T-helper 17 cell (primary cell): Measurements from ENCODE around the gene GJB2. TPM values are rescaled to one million over a fixed set of nuclear protein-coding genes. Genes with fewer than 3 reads are reported as not detected.
A peak's percentile ranks its signal among the peaks of the same experiment; 100 is the strongest.

Source experiments
- ATAC-seq: fragments of 150-1000 bp; cut with Tn5 transposase; 2 replicates; pipeline ENCODE4 v1.10.0; 2021; ENCODE audit warnings: mild to moderate bottlenecking, moderate library complexity
- DNase-seq, 3 donors: peaks; one replicate each; pipeline versions ENCODE4 v3.0.0 to v3.0.0-alpha.2; 2020 to 2021
- H3K9me3 ChIP-seq: one replicate; pipeline ENCODE4 v1.7.0; 2013; ENCODE audit warnings: low read length, mild to moderate bottlenecking; ENCODE audit not compliant: control insufficient read depth, poor library complexity, severe bottlenecking
- H3K27ac Mint-ChIP-seq: one replicate; pipeline ENCODE4 v1.8.0; 2022; ENCODE audit warnings: mild to moderate bottlenecking, moderate library complexity, mixed read lengths
- H3K27me3 Mint-ChIP-seq: one replicate; pipeline ENCODE4 v1.8.0; 2022; ENCODE audit warnings: mixed read lengths
- H3K36me3 Mint-ChIP-seq: one replicate; pipeline ENCODE4 v1.8.0; 2022; ENCODE audit warnings: low read depth, mixed read lengths
- H3K4me1 Mint-ChIP-seq: one replicate; pipeline ENCODE4 v1.8.0; 2022; ENCODE audit warnings: mild to moderate bottlenecking, mixed read lengths
- H3K4me3 Mint-ChIP-seq: one replicate; pipeline ENCODE4 v1.8.0; 2022; ENCODE audit warnings: mild to moderate bottlenecking, moderate library complexity, mixed read lengths
- total RNA-seq, 4 donors: library from RNA in 2 of 4; stranded (reverse) in 2 of 4; gene quantifications; one replicate each; pipeline ENCODE4 v1.2.3 and lab custom pipeline; 2022 to 2026

The GJB2 gene
- not detected for total RNA-seq
- total RNA-seq (lab: John Stamatoyannopoulos, UW): 0 reads per million in 2 donors

- peaks cover 22% of the 10 kb centered on the region for H3K4me1 Mint-ChIP-seq
- peak; percentile 48 for ATAC-seq
- peaks cover 65% of the 10 kb centered on the region for H3K27me3 Mint-ChIP-seq
- H3K9me3 ChIP-seq: no peaks in the 10 kb centered on the region
- H3K27ac Mint-ChIP-seq: peak within 1 kb of the TSS; percentile 16
- DNase-seq: peak in 1 of 3 donors; percentile 25
- peaks cover 8% of the 10 kb centered on the region for H3K36me3 Mint-ChIP-seq
- H3K4me3 Mint-ChIP-seq: peak within 1 kb of the TSS; percentile 89
Observed at GRCh38 chr13:20192836-20193161, at the start of gene GJB2. TSS of gene GJB2 (minus strand) at chr13:20192938. CDS start at chr13:20189581, 3,357 bp downstream.

GRCh38 chr13:20241593-20241992 is 48.9 kb upstream of the GJB2 start:
- ATAC-seq (no peak), DNase-seq (no peak)
- H3K27me3 Mint-ChIP-seq: peaks cover 32% of the 10 kb centered on the region
- H3K4me1 Mint-ChIP-seq: peaks cover 3% of the 10 kb centered on the region
- peaks cover 4% of the 10 kb centered on the region for H3K36me3 Mint-ChIP-seq
- no peaks in the 10 kb centered on the region for H3K9me3 ChIP-seq
- no peak overlapping the region for H3K4me3 Mint-ChIP-seq
- H3K27ac Mint-ChIP-seq: no peak overlapping the region

DNA sequence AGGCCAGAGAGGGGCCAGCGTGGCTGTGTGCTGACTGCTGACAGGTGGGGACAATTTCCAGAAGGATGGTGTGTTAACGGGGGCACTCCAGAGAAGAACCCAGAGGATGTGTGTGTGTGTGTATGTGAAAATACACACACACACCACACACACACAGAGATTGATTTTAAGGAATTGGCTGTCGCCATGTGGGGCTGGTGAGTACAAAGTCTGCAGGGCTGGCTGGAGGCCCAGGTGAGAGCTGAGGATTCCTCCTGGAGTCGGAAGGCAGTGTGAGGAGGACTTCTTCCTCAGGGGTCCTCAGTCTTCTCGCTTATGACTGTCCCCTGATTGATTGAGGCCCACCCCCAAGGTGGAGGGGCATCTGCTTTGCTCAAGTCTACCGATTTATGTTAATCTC is 47.0 kb upstream of the GJB2 start:
- Mint-ChIP-seq H3K27me3 (peaks cover 34% of the 10 kb centered on the region), H3K27ac (no peak overlapping the region), H3K4me3 (no peak overlapping the region), H3K4me1 (peaks cover 3% of the 10 kb centered on the region), H3K36me3 (peaks cover 4% of the 10 kb centered on the region)
- DNase-seq: no peak
- H3K9me3 ChIP-seq: no peaks in the 10 kb centered on the region
- ATAC-seq: no peak

DNA sequence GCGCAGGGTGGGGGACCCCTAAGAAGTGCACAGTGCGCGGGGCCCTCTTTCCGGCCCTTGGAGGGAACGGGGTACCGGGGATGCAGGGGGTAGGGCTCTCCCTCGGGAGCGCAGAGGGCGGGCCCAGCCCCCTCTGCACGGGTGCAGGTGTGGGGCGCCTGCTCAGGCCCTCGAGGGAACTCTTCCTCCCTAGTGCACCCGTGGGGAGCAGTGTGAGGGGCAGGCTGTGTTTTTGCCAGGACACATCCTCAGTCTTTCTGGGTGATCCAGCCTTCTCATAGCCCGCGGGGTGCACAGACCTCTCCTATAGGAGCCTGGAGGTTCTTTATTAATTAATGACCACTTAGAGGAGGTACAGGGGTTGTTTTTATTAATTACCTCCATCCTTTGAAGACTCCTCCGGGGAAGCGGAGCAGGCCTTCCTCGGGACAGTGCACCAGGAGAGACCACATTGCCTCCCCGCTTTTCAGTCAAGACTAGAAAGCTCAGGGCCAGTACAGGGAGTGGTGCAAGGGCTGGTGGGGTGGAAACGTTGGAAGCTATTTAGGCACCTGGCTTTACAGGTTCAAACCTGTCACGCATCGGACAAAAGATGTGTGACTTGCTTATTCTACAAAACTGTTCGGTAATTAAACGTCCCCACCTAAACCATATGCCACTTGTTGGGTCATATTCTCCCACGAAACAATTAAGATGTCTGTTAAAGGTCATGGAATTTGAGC is 40.0 kb upstream of the GJB2 start:
- Mint-ChIP-seq H3K4me1 (peaks cover 10% of the 10 kb centered on the region), H3K36me3 (peaks cover 7% of the 10 kb centered on the region), H3K27ac (no peak overlapping the region), H3K27me3 (peaks cover 25% of the 10 kb centered on the region), H3K4me3 (peak overlapping the region; percentile 50)
- H3K9me3 ChIP-seq: no peaks in the 10 kb centered on the region
- ATAC-seq (peak; percentile 29), DNase-seq (no peak)

DNA sequence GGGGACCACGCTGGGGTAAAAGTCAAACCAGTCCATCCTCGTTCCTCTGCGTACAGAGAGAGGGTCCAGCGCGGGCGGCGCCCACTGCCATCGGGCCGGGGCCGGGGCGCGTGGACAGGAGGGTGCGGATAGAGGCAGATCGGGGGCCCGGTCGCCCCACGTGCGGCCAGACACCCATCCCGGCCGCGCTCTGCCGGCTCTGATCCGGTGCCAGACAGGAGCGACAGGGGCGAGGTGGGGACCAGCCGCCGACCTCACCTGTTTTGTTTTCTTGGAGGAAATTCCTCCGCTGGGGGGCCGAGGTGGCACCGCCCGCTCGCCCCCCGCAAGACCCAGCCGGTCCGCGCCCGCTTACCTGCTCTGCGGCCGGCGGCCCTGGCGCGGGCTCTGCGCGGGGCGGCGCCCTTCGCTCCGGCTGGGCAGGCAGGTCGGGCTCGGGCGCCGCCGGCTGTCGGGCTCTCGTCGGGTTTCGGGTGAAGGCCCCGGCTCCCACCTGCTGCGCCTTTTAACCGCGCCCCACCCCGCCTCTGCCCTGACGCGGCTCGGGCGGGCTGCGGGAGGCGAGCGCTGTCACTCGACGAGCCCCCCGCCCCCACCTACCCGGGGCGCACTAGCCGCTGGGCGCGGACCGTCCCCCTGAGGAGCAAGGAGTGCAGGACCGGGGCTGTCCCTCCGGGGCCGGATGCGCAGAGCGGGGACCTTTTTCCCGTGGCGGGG is 39.3 kb upstream of the GJB2 start, which contains the start of gene GJB6:
TSS of gene GJB6 (minus strand) at position 481 of the 717 bp plus-strand sequence. CDS start 8,839 bp downstream, outside the sequence.
- H3K9me3 ChIP-seq: no peaks in the 10 kb centered on the region
- peak within 1 kb of the TSS; percentile 65 for H3K27ac Mint-ChIP-seq
- H3K4me3 Mint-ChIP-seq: peak within 1 kb of the TSS; percentile 88
- DNase-seq (peak in 1 of 3 donors; percentile 14), ATAC-seq (peak; percentile 76)
- H3K27me3 Mint-ChIP-seq: peaks cover 25% of the 10 kb centered on the region
- H3K4me1 Mint-ChIP-seq: peaks cover 10% of the 10 kb centered on the region
- H3K36me3 Mint-ChIP-seq: peaks cover 3% of the 10 kb centered on the region

- no peaks in the 10 kb centered on the region for H3K9me3 ChIP-seq
- H3K36me3 Mint-ChIP-seq: peaks cover 3% of the 10 kb centered on the region
- H3K27ac Mint-ChIP-seq: peak overlapping the region; percentile 65
- H3K4me3 Mint-ChIP-seq: peak overlapping the region; percentile 88
- ATAC-seq: peak; percentile 35
- DNase-seq: no peak
- H3K4me1 Mint-ChIP-seq: peaks cover 10% of the 10 kb centered on the region
- H3K27me3 Mint-ChIP-seq: peaks cover 28% of the 10 kb centered on the region
Observed at GRCh38 chr13:20230913-20231838, 38.4 kb upstream of the GJB2 start.

GRCh38 chr13:20227730-20228129 is 35.0 kb upstream of the GJB2 start:
- Mint-ChIP-seq H3K27ac (no peak overlapping the region), H3K36me3 (peaks cover 1% of the 10 kb centered on the region), H3K27me3 (peaks cover 24% of the 10 kb centered on the region), H3K4me3 (no peak overlapping the region), H3K4me1 (peaks cover 7% of the 10 kb centered on the region)
- no peaks in the 10 kb centered on the region for H3K9me3 ChIP-seq
- ATAC-seq (no peak), DNase-seq (no peak)

GRCh38 chr13:20227288-20227687 is 34.5 kb upstream of the GJB2 start:
- DNase-seq: no peak
- Mint-ChIP-seq H3K4me1 (peaks cover 7% of the 10 kb centered on the region), H3K36me3 (peaks cover 2% of the 10 kb centered on the region), H3K27ac (no peak overlapping the region), H3K27me3 (peaks cover 26% of the 10 kb centered on the region), H3K4me3 (no peak overlapping the region)
- H3K9me3 ChIP-seq: no peaks in the 10 kb centered on the region
- ATAC-seq: no peak

DNA sequence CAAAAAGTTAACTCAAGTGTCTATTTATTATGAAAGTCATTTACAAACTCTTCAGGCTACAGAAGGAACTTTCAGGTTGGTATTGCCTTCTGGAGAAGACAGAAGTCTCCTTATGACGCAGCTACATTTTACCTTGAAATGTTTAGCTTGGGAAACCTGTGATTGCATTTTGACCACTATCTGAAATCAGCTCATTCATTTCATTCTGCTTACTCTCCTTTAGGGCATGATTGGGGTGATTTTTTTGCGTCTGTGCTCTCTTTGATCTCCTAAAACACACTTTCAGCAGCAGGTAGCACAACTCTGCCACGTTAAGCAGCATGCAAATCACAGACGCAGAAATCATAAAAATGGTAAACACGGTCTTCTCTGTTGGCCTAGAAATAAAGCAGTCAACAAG is 29.8 kb upstream of the GJB2 start:
- DNase-seq (no peak), ATAC-seq (no peak)
- no peaks in the 10 kb centered on the region for H3K9me3 ChIP-seq
- H3K4me3 Mint-ChIP-seq: no peak overlapping the region
- peaks cover 7% of the 10 kb centered on the region for H3K4me1 Mint-ChIP-seq
- peaks cover 24% of the 10 kb centered on the region for H3K27me3 Mint-ChIP-seq
- no peak overlapping the region for H3K27ac Mint-ChIP-seq
- peaks cover 2% of the 10 kb centered on the region for H3K36me3 Mint-ChIP-seq

DNA sequence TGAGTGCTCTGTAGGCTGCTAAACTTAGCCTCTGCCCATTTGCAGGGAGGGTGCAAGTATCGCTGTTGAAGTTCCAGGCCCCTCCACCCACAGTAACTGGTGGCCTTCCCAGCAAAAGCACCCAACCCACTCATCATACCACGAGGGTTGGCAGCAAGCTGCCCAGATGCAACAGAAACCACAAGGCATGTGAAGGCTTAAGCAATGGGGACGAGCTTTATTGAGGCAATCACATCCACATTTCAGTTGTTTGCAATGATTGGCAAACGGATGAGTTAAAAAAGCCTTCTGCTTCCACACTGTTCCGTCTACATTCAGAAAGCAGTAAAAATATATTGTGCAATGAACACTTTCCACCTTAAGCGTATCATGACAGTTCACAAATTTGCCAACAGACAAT is 29.0 kb upstream of the GJB2 start:
- Mint-ChIP-seq H3K36me3 (peaks cover 2% of the 10 kb centered on the region), H3K4me1 (peaks cover 7% of the 10 kb centered on the region), H3K27me3 (peaks cover 16% of the 10 kb centered on the region), H3K4me3 (no peak overlapping the region), H3K27ac (no peak overlapping the region)
- ATAC-seq: no peak
- DNase-seq: no peak
- H3K9me3 ChIP-seq: no peaks in the 10 kb centered on the region

GRCh38 chr13:20219577-20219976 is 26.8 kb upstream of the GJB2 start:
- H3K27ac Mint-ChIP-seq: peak overlapping the region; percentile 3
- H3K4me3 Mint-ChIP-seq: peak overlapping the region; percentile 25
- peaks cover 2% of the 10 kb centered on the region for H3K36me3 Mint-ChIP-seq
- peaks cover 7% of the 10 kb centered on the region for H3K4me1 Mint-ChIP-seq
- H3K9me3 ChIP-seq: no peaks in the 10 kb centered on the region
- peaks cover 8% of the 10 kb centered on the region for H3K27me3 Mint-ChIP-seq
- DNase-seq (no peak), ATAC-seq (no peak)

DNA sequence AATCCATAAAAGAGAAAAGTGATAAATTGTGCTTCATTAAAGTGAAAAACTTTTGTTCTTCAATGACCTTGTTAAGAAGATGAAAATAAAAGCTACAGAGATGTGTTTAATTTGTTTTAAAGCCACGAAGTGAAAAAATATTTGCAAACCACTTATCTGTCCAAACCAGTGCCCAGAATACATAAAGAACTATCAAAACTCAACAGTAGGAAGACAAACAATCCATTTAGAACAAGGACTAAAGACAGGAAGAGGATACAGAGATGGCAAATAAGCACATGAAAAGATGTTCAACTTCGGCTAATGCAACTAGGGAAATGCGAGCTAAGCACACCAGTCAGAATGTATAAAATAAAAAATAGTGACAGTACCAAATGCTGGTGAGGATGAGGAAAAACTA is 24.4 kb upstream of the GJB2 start:
- Mint-ChIP-seq H3K27me3 (no peaks in the 10 kb centered on the region), H3K4me3 (no peak overlapping the region), H3K4me1 (peaks cover 7% of the 10 kb centered on the region), H3K27ac (no peak overlapping the region), H3K36me3 (no peaks in the 10 kb centered on the region)
- ATAC-seq: no peak
- DNase-seq: no peak
- no peaks in the 10 kb centered on the region for H3K9me3 ChIP-seq

- H3K4me3 Mint-ChIP-seq: no peak overlapping the region
Observed at GRCh38 chr13:20209948-20210347, 17.2 kb upstream of the GJB2 start.

More at GRCh38 chr13:20209948-20210347, 17.2 kb upstream of the GJB2 start:
- no peak overlapping the region for H3K27ac Mint-ChIP-seq
- DNase-seq (no peak), ATAC-seq (no peak)
- H3K4me1 Mint-ChIP-seq: peaks cover 5% of the 10 kb centered on the region
- H3K36me3 Mint-ChIP-seq: peaks cover 6% of the 10 kb centered on the region
- no peaks in the 10 kb centered on the region for H3K9me3 ChIP-seq
- H3K27me3 Mint-ChIP-seq: peaks cover 33% of the 10 kb centered on the region
